Peyer's patch (tissue), 4 donors: ENCODE measurements around the gene CCDC190.

ENCODE experiments used
- POLR2A ChIP-seq, 2 donors: fragments of 450-650 bp; IDR thresholded peaks; one replicate each; pipeline ENCODE4 v1.5.1; 2017; ENCODE audit warnings: antibody characterized with exemption in 2 of 2, mild to moderate bottlenecking in 2 of 2, moderate library complexity in 2 of 2
- TF ChIP-seq, protein P1 (sequence below), 6 experiments: fragments of 450-650 bp in 4 of 6; fragments of 200-600 bp in 2 of 6; sonication (generic) in 1 of 6; IDR thresholded peaks; one replicate each; pipeline ENCODE4 v1.5.1; 2017 to 2019; ENCODE audit warnings: antibody characterized with exemption in 6 of 6, mild to moderate bottlenecking in 3 of 6, moderate library complexity in 1 of 6

DNA sequence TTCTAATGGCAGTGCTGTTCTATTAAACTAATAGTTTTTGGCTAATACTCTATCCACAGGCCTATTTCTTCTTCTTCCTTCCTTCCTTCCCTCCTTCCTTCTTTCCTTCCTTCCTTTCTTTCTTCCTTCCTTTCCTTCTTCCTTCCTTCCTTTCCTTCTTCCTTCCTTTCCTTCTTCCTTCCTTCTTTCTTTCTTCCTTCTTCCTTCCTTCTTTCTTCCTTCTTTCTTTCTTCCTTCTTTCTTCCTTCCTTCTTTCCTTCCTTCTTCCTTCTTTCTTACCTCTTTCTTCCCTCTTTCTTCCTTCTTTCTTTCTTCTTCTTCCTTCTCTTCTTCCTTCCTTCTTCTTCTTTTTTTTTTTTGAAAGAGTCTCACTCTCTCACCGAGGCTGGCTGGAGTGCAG is 31.7 kb downstream of the CCDC190 start:
- TF ChIP-seq, protein P1, sequence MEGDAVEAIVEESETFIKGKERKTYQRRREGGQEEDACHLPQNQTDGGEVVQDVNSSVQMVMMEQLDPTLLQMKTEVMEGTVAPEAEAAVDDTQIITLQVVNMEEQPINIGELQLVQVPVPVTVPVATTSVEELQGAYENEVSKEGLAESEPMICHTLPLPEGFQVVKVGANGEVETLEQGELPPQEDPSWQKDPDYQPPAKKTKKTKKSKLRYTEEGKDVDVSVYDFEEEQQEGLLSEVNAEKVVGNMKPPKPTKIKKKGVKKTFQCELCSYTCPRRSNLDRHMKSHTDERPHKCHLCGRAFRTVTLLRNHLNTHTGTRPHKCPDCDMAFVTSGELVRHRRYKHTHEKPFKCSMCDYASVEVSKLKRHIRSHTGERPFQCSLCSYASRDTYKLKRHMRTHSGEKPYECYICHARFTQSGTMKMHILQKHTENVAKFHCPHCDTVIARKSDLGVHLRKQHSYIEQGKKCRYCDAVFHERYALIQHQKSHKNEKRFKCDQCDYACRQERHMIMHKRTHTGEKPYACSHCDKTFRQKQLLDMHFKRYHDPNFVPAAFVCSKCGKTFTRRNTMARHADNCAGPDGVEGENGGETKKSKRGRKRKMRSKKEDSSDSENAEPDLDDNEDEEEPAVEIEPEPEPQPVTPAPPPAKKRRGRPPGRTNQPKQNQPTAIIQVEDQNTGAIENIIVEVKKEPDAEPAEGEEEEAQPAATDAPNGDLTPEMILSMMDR (IDR thresholded peaks at IDR 0.05) = no peak
- TF ChIP-seq POLR2A (IDR thresholded peaks at IDR 0.05) = no peak
